ENCODE measurements around the gene EIF3K.

- TF ChIP-seq ZFP30 (CRISPR knock-in tag; IDR thresholded peaks at IDR 0.05) (no peak), ESRRG (CRISPR knock-in tag; IDR thresholded peaks at IDR 0.05) (no peak)
These were observed 13.7 kb downstream of the EIF3K start for GRCh38 chr19:38632476-38633213.

Data from SK-N-SH treated with all-trans-retinoic acid at 6 μM for 48 hours (cell line).